AG09309 (cell line): ENCODE data around the gene CLIC1.

ENCODE experiments used
- DNase-seq: peaks from one replicate; pipeline ENCODE4 v3.0.0-alpha.2; 2010; ENCODE audit warnings: low read depth
- H3K4me3 ChIP-seq: 2 replicates; pipeline ENCODE4 v1.5.1; 2011; ENCODE audit warnings: mild to moderate bottlenecking, low read depth, low read length, moderate library complexity; ENCODE audit not compliant: control insufficient read depth
- TF ChIP-seq, protein P1 (sequence below): IDR thresholded peaks from 2 replicates; pipeline ENCODE4 v1.5.1; 2011; ENCODE audit warnings: mild to moderate bottlenecking, low read depth, low read length, inconsistent platforms; ENCODE audit not compliant: insufficient read depth, control insufficient read depth; ENCODE audit errors: missing control alignments

CLIC1 gene

DNA sequence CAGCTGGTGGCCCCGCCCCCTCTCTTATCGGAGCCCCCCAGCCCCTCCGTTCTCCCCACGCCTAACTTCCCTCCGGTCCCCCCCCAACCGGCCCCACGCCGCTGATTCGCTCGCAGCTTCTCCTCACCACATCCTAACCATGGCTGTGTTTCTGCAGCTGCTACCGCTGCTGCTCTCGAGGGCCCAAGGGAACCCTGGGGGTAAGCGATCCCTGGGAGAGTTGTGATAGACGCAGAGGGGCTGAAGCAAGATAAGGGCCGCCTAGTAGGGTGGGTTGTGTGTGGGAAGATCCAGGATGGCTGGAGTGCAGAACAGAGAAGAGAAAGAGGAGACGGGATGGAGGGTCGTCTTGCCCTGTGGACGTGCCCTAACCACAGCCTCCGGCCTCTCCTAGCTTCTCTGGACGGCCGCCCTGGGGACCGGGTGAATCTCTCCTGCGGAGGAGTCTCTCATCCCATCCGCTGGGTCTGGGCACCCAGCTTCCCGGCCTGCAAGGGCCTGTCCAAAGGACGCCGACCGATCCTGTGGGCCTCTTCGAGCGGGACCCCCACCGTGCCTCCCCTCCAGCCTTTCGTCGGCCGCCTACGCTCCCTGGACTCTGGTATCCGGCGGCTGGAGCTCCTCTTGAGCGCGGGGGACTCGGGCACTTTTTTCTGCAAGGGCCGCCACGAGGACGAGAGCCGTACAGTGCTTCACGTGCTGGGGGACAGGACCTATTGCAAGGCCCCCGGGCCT is 12.9 kb downstream of the CLIC1 start, which contains the start of gene MPIG6B:
Gene MPIG6B (plus strand): TSS at position 129 of the 735 bp plus-strand sequence. CDS start 11 bp downstream, at position 140.
- DNase-seq, result no peak
- TF ChIP-seq, protein P1, sequence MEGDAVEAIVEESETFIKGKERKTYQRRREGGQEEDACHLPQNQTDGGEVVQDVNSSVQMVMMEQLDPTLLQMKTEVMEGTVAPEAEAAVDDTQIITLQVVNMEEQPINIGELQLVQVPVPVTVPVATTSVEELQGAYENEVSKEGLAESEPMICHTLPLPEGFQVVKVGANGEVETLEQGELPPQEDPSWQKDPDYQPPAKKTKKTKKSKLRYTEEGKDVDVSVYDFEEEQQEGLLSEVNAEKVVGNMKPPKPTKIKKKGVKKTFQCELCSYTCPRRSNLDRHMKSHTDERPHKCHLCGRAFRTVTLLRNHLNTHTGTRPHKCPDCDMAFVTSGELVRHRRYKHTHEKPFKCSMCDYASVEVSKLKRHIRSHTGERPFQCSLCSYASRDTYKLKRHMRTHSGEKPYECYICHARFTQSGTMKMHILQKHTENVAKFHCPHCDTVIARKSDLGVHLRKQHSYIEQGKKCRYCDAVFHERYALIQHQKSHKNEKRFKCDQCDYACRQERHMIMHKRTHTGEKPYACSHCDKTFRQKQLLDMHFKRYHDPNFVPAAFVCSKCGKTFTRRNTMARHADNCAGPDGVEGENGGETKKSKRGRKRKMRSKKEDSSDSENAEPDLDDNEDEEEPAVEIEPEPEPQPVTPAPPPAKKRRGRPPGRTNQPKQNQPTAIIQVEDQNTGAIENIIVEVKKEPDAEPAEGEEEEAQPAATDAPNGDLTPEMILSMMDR, result no peak
- H3K4me3 ChIP-seq, result no peak within 1 kb of the TSS

- TF ChIP-seq, protein P1, result no peak
- no peak for DNase-seq
- H3K4me3 ChIP-seq, result no peak overlapping the region
Observed at GRCh38 chr6:31722173-31722572, 14.2 kb downstream of the CLIC1 start.

- DNase-seq, result no peak
- no peak within 1 kb of the TSS for H3K4me3 ChIP-seq
- TF ChIP-seq, protein P1, result no peak
Observed at GRCh38 chr6:31721351-31722020, 14.8 kb downstream of the CLIC1 start, which contains the start of gene LY6G6C. Gene LY6G6C, minus strand, starts transcription at chr6:31721746. Its CDS starts 67 bp downstream, at chr6:31721679.

- no peak overlapping the region for H3K4me3 ChIP-seq
- TF ChIP-seq, protein P1, result no peak
- no peak for DNase-seq
Observed at GRCh38 chr6:31720196-31720770, 16.0 kb downstream of the CLIC1 start.

GRCh38 chr6:31719001-31719400 is 17.3 kb downstream of the CLIC1 start:
- TF ChIP-seq, protein P1, result no peak
- no peak overlapping the region for H3K4me3 ChIP-seq
- DNase-seq, result no peak

- no peak for DNase-seq
- H3K4me3 ChIP-seq, result no peak overlapping the region
- TF ChIP-seq, protein P1, result no peak
Observed at GRCh38 chr6:31718265-31718664, 18.1 kb downstream of the CLIC1 start.
